Osteoblast (primary cell): ENCODE measurements around the gene UPK1A. TPM values are rescaled to one million over a fixed set of nuclear protein-coding genes. Genes with fewer than 3 reads are reported as not detected.

Experiments used
- DNase-seq: peaks from one replicate; pipeline ENCODE4 v3.0.0; 2011; ENCODE audit warnings: low spot score, mixed read lengths; ENCODE audit not compliant: insufficient read length; ENCODE audit errors: missing footprints
- H2AFZ ChIP-seq: 2 replicates; pipeline ENCODE4 v1.6.0; 2011; ENCODE audit warnings: mild to moderate bottlenecking, low read length
- H3K27ac ChIP-seq: 2 replicates; pipeline ENCODE4 v1.5.1; 2011; ENCODE audit warnings: mild to moderate bottlenecking, low read depth, low read length, moderate library complexity
- H3K27me3 ChIP-seq: 2 replicates; pipeline ENCODE4 v1.6.0; 2012; ENCODE audit warnings: mild to moderate bottlenecking, control low read depth, inconsistent platforms, low read length, moderate library complexity; ENCODE audit not compliant: insufficient read depth
- H3K36me3 ChIP-seq: 2 replicates; pipeline ENCODE4 v1.5.1; 2011; ENCODE audit warnings: mild to moderate bottlenecking, low read length, control low read depth, moderate library complexity; ENCODE audit not compliant: insufficient read depth
- H3K4me1 ChIP-seq: 2 replicates; pipeline ENCODE4 v1.5.1; 2011; ENCODE audit warnings: mild to moderate bottlenecking, low read length, control low read depth, moderate library complexity; ENCODE audit not compliant: insufficient read depth
- H3K4me2 ChIP-seq: 2 replicates; pipeline ENCODE4 v1.6.0; 2011; ENCODE audit warnings: mild to moderate bottlenecking, low read length; ENCODE audit not compliant: insufficient read depth
- H3K4me3 ChIP-seq: fragments of 200-600 bp; sonication (generic); 3 replicates; pipeline ENCODE4 v1.5.1; 2012; ENCODE audit warnings: mild to moderate bottlenecking, low read length, inconsistent platforms; ENCODE audit not compliant: insufficient read depth
- H3K79me2 ChIP-seq: 2 replicates; pipeline ENCODE4 v1.6.0; 2012; ENCODE audit warnings: mild to moderate bottlenecking, low read length, control low read depth, inconsistent platforms; ENCODE audit not compliant: insufficient read depth
- H3K9me3 ChIP-seq: 2 replicates; pipeline ENCODE4 v1.5.1; 2011; ENCODE audit warnings: low read depth, low read length, control low read depth
- H4K20me1 ChIP-seq: 2 replicates; pipeline ENCODE4 v1.6.0; 2012; ENCODE audit warnings: mild to moderate bottlenecking, low read length, control low read depth; ENCODE audit not compliant: insufficient read depth
- CTCF ChIP-seq: IDR thresholded peaks from 2 replicates; pipeline ENCODE4 v1.5.1; 2011; ENCODE audit warnings: mild to moderate bottlenecking, low read depth, low read length, moderate library complexity; ENCODE audit errors: extremely low read depth
- total RNA-seq: library from RNA; depleted of rRNA; stranded (reverse); fragments of >200 nt; gene quantifications from 2 replicates; pipeline ENCODE4 v1.2.3, GENCODE V29; 2012

UPK1A gene
- not detected in 2 replicates for total RNA-seq

- Histone ChIP-seq H3K36me3 (peaks cover 2% of the 10 kb centered on the region), H4K20me1 (no peaks in the 10 kb centered on the region), H3K9me3 (no peaks in the 10 kb centered on the region), H3K4me3 (no peak within 1 kb of the TSS), H3K4me1 (no peaks in the 10 kb centered on the region), H3K4me2 (no peak within 1 kb of the TSS), H3K27ac (no peak within 1 kb of the TSS), H3K79me2 (no peaks in the 10 kb centered on the region), H2AFZ (no peak within 1 kb of the TSS), H3K27me3 (no peaks in the 10 kb centered on the region)
- DNase-seq = peak; percentile 35
- TF ChIP-seq CTCF = no peak
Measured at GRCh38 chr19:35666251-35666913, at the start of gene UPK1A. Gene UPK1A (plus strand): TSS chr19:35666517. CDS start chr19:35666813, 296 bp downstream.

GRCh38 chr19:35618857-35619256, 47.5 kb upstream of the UPK1A start:
- no peak overlapping the region for H3K4me2 ChIP-seq
- no peaks in the 10 kb centered on the region for H3K9me3 ChIP-seq
- DNase-seq = peak; percentile 3
- no peaks in the 10 kb centered on the region for H3K27me3 ChIP-seq
- no peaks in the 10 kb centered on the region for H3K79me2 ChIP-seq
- no peak for TF ChIP-seq CTCF
- H3K36me3 ChIP-seq = peaks cover 6% of the 10 kb centered on the region
- H2AFZ ChIP-seq = no peak overlapping the region
- no peak overlapping the region for H3K27ac ChIP-seq
- no peak overlapping the region for H3K4me3 ChIP-seq
- H3K4me1 ChIP-seq = no peaks in the 10 kb centered on the region
- H4K20me1 ChIP-seq = no peaks in the 10 kb centered on the region

- Histone ChIP-seq H4K20me1 (no peaks in the 10 kb centered on the region), H3K79me2 (no peaks in the 10 kb centered on the region)
- peak; percentile 35 for DNase-seq
Measured at GRCh38 chr19:35619290-35619923, 46.9 kb upstream of the UPK1A start.

More at GRCh38 chr19:35619290-35619923, 46.9 kb upstream of the UPK1A start:
- H3K9me3 ChIP-seq = no peaks in the 10 kb centered on the region
- no peak overlapping the region for H2AFZ ChIP-seq
- peaks cover 6% of the 10 kb centered on the region for H3K36me3 ChIP-seq
- H3K4me3 ChIP-seq = no peak overlapping the region
- no peak overlapping the region for H3K27ac ChIP-seq
- no peak overlapping the region for H3K4me2 ChIP-seq
- no peak for TF ChIP-seq CTCF
- no peaks in the 10 kb centered on the region for H3K4me1 ChIP-seq
- H3K27me3 ChIP-seq = no peaks in the 10 kb centered on the region
